Endothelial cell of umbilical vein (primary cell): Measurements from ENCODE around the gene LEUTX. TPM values are rescaled to one million over a fixed set of nuclear protein-coding genes. Genes with fewer than 3 reads are reported as not detected.

ENCODE experiments used
- BruUV-seq: library from RNA; stranded (reverse); fragments of 400-500 nt; replicated peaks from 2 replicates; lab custom pipeline; 2021; lab: Mats Ljungman, UMichigan
- CTCF ChIA-PET: fragments of 300-600, 350-600 bp; sonication (Branson Sonifier 250); formaldehyde crosslinking; loops from one replicate; lab custom pipeline; 2021; ENCODE audit warnings: antibody characterized with exemption, inconsistent platforms; lab: Charles Lee
- POLR2A ChIA-PET: fragments of 300-600, 350-600 bp; sonication (Branson Sonifier 250); formaldehyde crosslinking; loops from one replicate; lab custom pipeline; 2021; ENCODE audit warnings: antibody characterized with exemption, inconsistent platforms; lab: Charles Lee
- DNase-seq: peaks from one replicate; pipeline ENCODE4 v3.0.0-alpha.2; 2011; ENCODE audit warnings: low read depth, low spot score
- FAIRE-seq: peaks from 2 replicates; lab custom pipeline; 2011; peaks lifted over from hg19 to GRCh38; lab: Jason Lieb, UNC
- H2AFZ ChIP-seq: 2 replicates; pipeline ENCODE4 v1.6.0; 2012; ENCODE audit warnings: low read depth, low read length, control low read depth, inconsistent platforms
- H3K27ac ChIP-seq: 2 replicates; pipeline ENCODE4 v1.5.1; 2011; ENCODE audit warnings: low read depth, mild to moderate bottlenecking, control low read depth, low read length, moderate library complexity; ENCODE audit not compliant: insufficient read depth
- H3K27me3 ChIP-seq, 2 experiments: 2 replicates each; pipeline versions ENCODE4 v1.6.0 to v1.6.1; 2011; ENCODE audit warnings: low read length in 2 of 2, mixed read lengths in 1 of 2; ENCODE audit not compliant: control insufficient read depth in 2 of 2, insufficient read depth in 2 of 2
- H3K36me3 ChIP-seq, 2 experiments: 2 replicates in 1 of 2; 3 replicates in 1 of 2; pipeline ENCODE4 v1.5.1; 2011; ENCODE audit warnings: low read length in 2 of 2, mild to moderate bottlenecking in 1 of 2, moderate library complexity in 1 of 2; ENCODE audit not compliant: control insufficient read depth in 2 of 2, insufficient read depth in 2 of 2; ENCODE audit errors: extremely low read depth in 1 of 2
- H3K4me1 ChIP-seq: 3 replicates; pipeline ENCODE4 v1.5.1; 2011; ENCODE audit warnings: mild to moderate bottlenecking, low read length; ENCODE audit not compliant: control insufficient read depth, insufficient read depth; ENCODE audit errors: extremely low read depth
- H3K4me2 ChIP-seq: 2 replicates; pipeline ENCODE4 v1.6.1; 2011; ENCODE audit warnings: low read length, control low read depth, mixed read lengths; ENCODE audit not compliant: insufficient read depth
- H3K4me3 ChIP-seq, 3 experiments: fragments of 200-600 bp in 1 of 3; sonication (generic), shearing (Covaris generic) in 1 of 3; replicated peaks in 1 of 3; 2 replicates each; pipeline ENCODE4 v1.5.1; 2011 to 2016; ENCODE audit warnings: control low read depth in 3 of 3, low read length in 3 of 3, mild to moderate bottlenecking in 2 of 3, inconsistent platforms in 1 of 3, low read depth in 1 of 3, moderate library complexity in 1 of 3; ENCODE audit not compliant: insufficient read depth in 1 of 3
- H3K79me2 ChIP-seq: 2 replicates; pipeline ENCODE4 v1.6.0; 2012; ENCODE audit warnings: low read length, inconsistent platforms; ENCODE audit not compliant: control insufficient read depth, insufficient read depth
- H3K9ac ChIP-seq: replicated peaks from 2 replicates; pipeline ENCODE3; 2011; ENCODE audit warnings: low read length, control low read depth; ENCODE audit not compliant: insufficient read depth; ENCODE audit errors: extremely low read depth
- H3K9me1 ChIP-seq: replicated peaks from 3 replicates; pipeline ENCODE4 v1.6.0; 2011; ENCODE audit warnings: mild to moderate bottlenecking, low read length; ENCODE audit not compliant: control insufficient read depth, insufficient read depth; ENCODE audit errors: extremely low read depth
- H3K9me3 ChIP-seq: replicated peaks from 2 replicates; pipeline ENCODE4 v1.5.1; 2012; ENCODE audit warnings: low read length, inconsistent platforms; ENCODE audit not compliant: control insufficient read depth, insufficient read depth
- H4K20me1 ChIP-seq: replicated peaks from 2 replicates; pipeline ENCODE3; 2011; ENCODE audit warnings: mild to moderate bottlenecking, low read length; ENCODE audit not compliant: control insufficient read depth, insufficient read depth; ENCODE audit errors: extremely low read depth
- EZH2 ChIP-seq: IDR thresholded peaks from 2 replicates; pipeline ENCODE4 v1.6.1; 2012; ENCODE audit warnings: borderline replicate concordance, low read depth, mild to moderate bottlenecking, moderate library complexity, low read length, inconsistent platforms; ENCODE audit not compliant: severe bottlenecking
- FOS ChIP-seq: IDR thresholded peaks from 2 replicates; pipeline ENCODE4 v1.6.1; 2011; ENCODE audit warnings: mild to moderate bottlenecking, low read length, moderate library complexity, borderline replicate concordance; ENCODE audit not compliant: insufficient read depth
- GATA2 ChIP-seq: IDR thresholded peaks from 2 replicates; pipeline ENCODE4 v1.7.0; 2011; ENCODE audit warnings: low read depth, mild to moderate bottlenecking, moderate library complexity, mixed read lengths, low read length; ENCODE audit not compliant: insufficient read length, insufficient read depth
- JUN ChIP-seq: IDR thresholded peaks from 2 replicates; pipeline ENCODE4 v1.6.1; 2011; ENCODE audit warnings: borderline replicate concordance, low read depth; ENCODE audit not compliant: insufficient read length, insufficient read depth
- MYC ChIP-seq: IDR thresholded peaks from one replicate; pipeline ENCODE4 v1.6.1; 2011; ENCODE audit warnings: mild to moderate bottlenecking, low read depth, low read length
- POLR2A ChIP-seq: IDR thresholded peaks from 2 replicates; pipeline ENCODE4 v1.6.1; 2012; ENCODE audit warnings: low read depth, mild to moderate bottlenecking, control low read depth, low read length
- dilution Hi-C: fragments of 300-500 bp; cut with MboI; formaldehyde crosslinking; loops from one replicate; pipeline ENCODE4 v1.15.0; 2019; ENCODE audit warnings: low sequenced_read_pairs; ENCODE audit not compliant: extremely low pct_ligation_motif_present
- intact Hi-C: fragments of 100-400 bp; cut with micrococcal nuclease; formaldehyde crosslinking; loops from one replicate; pipeline ENCODE4 v1.10.0; 2022
- polyA plus RNA-seq, 4 experiments: library from polyadenylated mRNA; depleted of rRNA in 3 of 4; stranded (reverse) in 3 of 4; unstranded in 1 of 4; fragments of >200 nt; gene quantifications; 2 replicates each; pipeline versions ENCODE4 v1.2.1 to v1.2.3, GENCODE V29; 2011 to 2012; ENCODE audit warnings: missing spikeins in 1 of 4
- total RNA-seq: library from RNA; stranded (reverse); gene quantifications from 2 replicates; pipeline ENCODE4 v1.2.3, GENCODE V29; 2021
- TF ChIP-seq, protein P1 (sequence below): IDR thresholded peaks from 2 replicates; pipeline ENCODE4 v1.6.1; 2011; ENCODE audit not compliant: insufficient read depth, insufficient read length

The LEUTX gene
- total and polyA plus RNA-seq, 2 donors (not counting 3 experiments of a cell fraction or from before 2014, with no cell fraction given) = not detected

DNA sequence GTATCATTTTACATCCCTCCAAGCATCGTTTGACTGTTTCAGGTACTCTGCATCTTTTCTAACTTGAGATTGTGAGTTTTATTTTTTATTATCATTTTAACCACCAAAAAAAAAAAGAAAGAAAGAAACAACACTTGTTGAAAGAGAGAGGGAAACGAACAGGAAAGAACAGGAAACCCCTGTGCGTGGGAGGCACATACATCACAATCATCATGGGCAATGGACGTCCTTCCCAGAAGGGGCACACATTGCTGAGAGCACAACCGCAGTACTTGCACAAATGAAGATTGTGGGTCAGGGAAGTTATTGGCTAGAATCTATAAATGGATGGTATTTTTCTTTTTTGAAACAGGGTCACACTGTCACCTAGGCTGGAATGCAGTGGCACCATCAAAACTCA is 42.6 kb upstream of the LEUTX start:
- no peaks in the 10 kb centered on the region for H3K4me1 ChIP-seq
- H3K9me3 ChIP-seq = no peaks in the 10 kb centered on the region
- H3K4me2 ChIP-seq = no peak overlapping the region
- dilution Hi-C loops = no loop called here
- H3K79me2 ChIP-seq = no peaks in the 10 kb centered on the region
- no peak overlapping the region for H3K27ac ChIP-seq
- intact Hi-C loops = no loop called here
- no peak overlapping the region for H2AFZ ChIP-seq
- no peak overlapping the region for H3K4me3 ChIP-seq
- no TSS peak for BruUV-seq
- no peak overlapping the region for H3K9ac ChIP-seq
- H4K20me1 ChIP-seq = no peaks in the 10 kb centered on the region
- DNase-seq (no peak), FAIRE-seq (no peak)
- H3K9me1 ChIP-seq = no peaks in the 10 kb centered on the region
- peaks cover 0 to 3% of the 10 kb centered on the region in 2 experiments for H3K27me3 ChIP-seq
- TF ChIP-seq, protein P1, sequence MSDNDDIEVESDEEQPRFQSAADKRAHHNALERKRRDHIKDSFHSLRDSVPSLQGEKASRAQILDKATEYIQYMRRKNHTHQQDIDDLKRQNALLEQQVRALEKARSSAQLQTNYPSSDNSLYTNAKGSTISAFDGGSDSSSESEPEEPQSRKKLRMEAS = no peak
- TF ChIP-seq MYC (no peak), JUN (no peak), GATA2 (no peak)
- ChIA-PET POLR2A (no interaction called here), CTCF (no interaction called here)
- H3K36me3 ChIP-seq = no peaks in the 10 kb centered on the region

DNA sequence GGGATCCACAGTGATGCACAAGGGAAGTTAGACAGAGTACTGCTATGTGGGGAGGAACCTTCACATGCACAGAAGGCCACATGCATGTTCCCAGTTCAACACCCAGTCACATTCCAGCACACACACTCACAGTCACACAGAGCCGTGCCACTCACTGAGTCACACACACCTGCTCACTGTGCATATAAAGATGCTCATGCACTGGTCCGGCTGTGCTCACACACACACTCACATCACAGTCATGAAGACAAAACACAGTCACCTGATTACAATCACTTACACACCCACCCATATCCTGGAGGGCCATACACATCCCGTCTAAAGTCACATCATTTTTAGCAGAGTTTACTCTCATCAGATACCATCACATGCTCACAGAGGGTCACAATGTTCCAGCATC is 41.3 kb upstream of the LEUTX start:
- intact Hi-C loops = no loop called here

More for the DNA sequence above, 41.3 kb upstream of the LEUTX start:
- no peak for DNase-seq
- H3K9ac ChIP-seq = no peak overlapping the region
- H3K9me1 ChIP-seq = no peaks in the 10 kb centered on the region
- FAIRE-seq = no peak
- no peaks in the 10 kb centered on the region for H3K9me3 ChIP-seq
- H2AFZ ChIP-seq = no peak overlapping the region
- no TSS peak for BruUV-seq
- no peak overlapping the region for H3K4me3 ChIP-seq
- dilution Hi-C loops = no loop called here
- H4K20me1 ChIP-seq = no peaks in the 10 kb centered on the region
- no peaks in the 10 kb centered on the region for H3K4me1 ChIP-seq
- no peak overlapping the region for H3K27ac ChIP-seq
- no peaks in the 10 kb centered on the region for H3K79me2 ChIP-seq
- no peak overlapping the region for H3K4me2 ChIP-seq
- ChIA-PET CTCF (no interaction called here), POLR2A (no interaction called here)
- no peaks in the 10 kb centered on the region for H3K36me3 ChIP-seq
- TF ChIP-seq JUN = no peak
- no peak for TF ChIP-seq POLR2A
- TF ChIP-seq MYC = no peak
- no peak for TF ChIP-seq EZH2
- no peak for TF ChIP-seq FOS
- H3K27me3 ChIP-seq = peaks cover 0 to 3% of the 10 kb centered on the region in 2 experiments
